Measurements from ENCODE around the gene NT5M.

The NT5M gene

DNA sequence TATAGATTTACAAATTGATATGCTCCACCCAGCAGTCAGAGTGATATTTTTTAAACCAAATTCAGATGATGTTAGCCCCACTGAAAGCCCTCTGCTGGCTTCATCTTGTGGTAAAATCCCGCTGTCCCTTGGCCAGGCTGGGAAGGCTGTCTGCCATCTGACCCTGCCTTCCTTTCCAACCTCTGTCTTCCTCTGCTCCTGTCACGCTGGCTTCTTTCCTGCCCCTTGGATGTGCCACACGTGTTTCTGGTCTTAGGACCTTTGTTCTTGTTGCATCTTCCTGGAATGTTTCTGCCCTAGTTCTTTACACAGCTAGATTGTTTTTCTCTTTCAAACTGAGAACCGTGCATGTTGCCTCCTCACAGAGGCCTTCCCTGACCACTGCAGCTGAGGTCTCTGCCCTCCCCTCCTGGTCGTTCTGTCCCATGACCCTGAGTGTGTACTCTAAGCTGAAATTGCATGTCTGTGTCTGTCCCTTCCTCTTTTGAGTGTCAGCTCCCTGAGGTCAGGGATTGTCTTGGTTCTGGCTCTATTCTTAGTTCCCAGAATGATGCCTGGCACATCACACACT, 11.4 kb downstream of the NT5M start:
- ATAC-seq: no peak
- no peak for TF ChIP-seq ZNF8 (CRISPR knock-in tag; IDR thresholded peaks at IDR 0.05)
- TF ChIP-seq ARNTL (CRISPR knock-in tag; IDR thresholded peaks at IDR 0.05; ENCODE audit: borderline replicate concordance, low read depth): no peak
- no peak for TF ChIP-seq TOX (CRISPR knock-in tag; IDR thresholded peaks at IDR 0.05; ENCODE audit: borderline replicate concordance)

GRCh38 chr17:17315142-17315821, 12.1 kb downstream of the NT5M start:
- ATAC-seq: no peak
- no peak for TF ChIP-seq ISL1 (CRISPR knock-in tag; IDR thresholded peaks at IDR 0.05)
- TF ChIP-seq, protein P1, sequence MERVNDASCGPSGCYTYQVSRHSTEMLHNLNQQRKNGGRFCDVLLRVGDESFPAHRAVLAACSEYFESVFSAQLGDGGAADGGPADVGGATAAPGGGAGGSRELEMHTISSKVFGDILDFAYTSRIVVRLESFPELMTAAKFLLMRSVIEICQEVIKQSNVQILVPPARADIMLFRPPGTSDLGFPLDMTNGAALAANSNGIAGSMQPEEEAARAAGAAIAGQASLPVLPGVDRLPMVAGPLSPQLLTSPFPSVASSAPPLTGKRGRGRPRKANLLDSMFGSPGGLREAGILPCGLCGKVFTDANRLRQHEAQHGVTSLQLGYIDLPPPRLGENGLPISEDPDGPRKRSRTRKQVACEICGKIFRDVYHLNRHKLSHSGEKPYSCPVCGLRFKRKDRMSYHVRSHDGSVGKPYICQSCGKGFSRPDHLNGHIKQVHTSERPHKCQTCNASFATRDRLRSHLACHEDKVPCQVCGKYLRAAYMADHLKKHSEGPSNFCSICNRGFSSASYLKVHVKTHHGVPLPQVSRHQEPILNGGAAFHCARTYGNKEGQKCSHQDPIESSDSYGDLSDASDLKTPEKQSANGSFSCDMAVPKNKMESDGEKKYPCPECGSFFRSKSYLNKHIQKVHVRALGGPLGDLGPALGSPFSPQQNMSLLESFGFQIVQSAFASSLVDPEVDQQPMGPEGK (CRISPR knock-in tag; IDR thresholded peaks at IDR 0.05; ENCODE audit: borderline replicate concordance): no peak
- no peak for TF ChIP-seq POU6F1 (CRISPR knock-in tag; IDR thresholded peaks at IDR 0.05; ENCODE audit: borderline replicate concordance, low read depth)
- no peak for TF ChIP-seq ARNTL (CRISPR knock-in tag; IDR thresholded peaks at IDR 0.05; ENCODE audit: borderline replicate concordance, low read depth)
- TF ChIP-seq OSR1 (CRISPR knock-in tag; IDR thresholded peaks at IDR 0.05): no peak
- no peak for TF ChIP-seq TSHZ2 (CRISPR knock-in tag; IDR thresholded peaks at IDR 0.05)
- no peak for TF ChIP-seq RARB (CRISPR knock-in tag; IDR thresholded peaks at IDR 0.05)
- TF ChIP-seq CSDC2 (CRISPR knock-in tag; IDR thresholded peaks at IDR 0.05): no peak
- TF ChIP-seq ZC3H10 (CRISPR knock-in tag; IDR thresholded peaks at IDR 0.05): no peak
- no peak for TF ChIP-seq GLIS3 (CRISPR knock-in tag; IDR thresholded peaks at IDR 0.05)
- TF ChIP-seq BACH2 (CRISPR knock-in tag; IDR thresholded peaks at IDR 0.05; ENCODE audit: borderline replicate concordance): no peak
- TF ChIP-seq ZNF565 (CRISPR knock-in tag; conservative IDR thresholded peaks at IDR 0.05; ENCODE audit: low read depth): no peak
- TF ChIP-seq ESRRG (CRISPR knock-in tag; IDR thresholded peaks at IDR 0.05): no peak
- no peak for TF ChIP-seq ZFP30 (CRISPR knock-in tag; IDR thresholded peaks at IDR 0.05)

DNA sequence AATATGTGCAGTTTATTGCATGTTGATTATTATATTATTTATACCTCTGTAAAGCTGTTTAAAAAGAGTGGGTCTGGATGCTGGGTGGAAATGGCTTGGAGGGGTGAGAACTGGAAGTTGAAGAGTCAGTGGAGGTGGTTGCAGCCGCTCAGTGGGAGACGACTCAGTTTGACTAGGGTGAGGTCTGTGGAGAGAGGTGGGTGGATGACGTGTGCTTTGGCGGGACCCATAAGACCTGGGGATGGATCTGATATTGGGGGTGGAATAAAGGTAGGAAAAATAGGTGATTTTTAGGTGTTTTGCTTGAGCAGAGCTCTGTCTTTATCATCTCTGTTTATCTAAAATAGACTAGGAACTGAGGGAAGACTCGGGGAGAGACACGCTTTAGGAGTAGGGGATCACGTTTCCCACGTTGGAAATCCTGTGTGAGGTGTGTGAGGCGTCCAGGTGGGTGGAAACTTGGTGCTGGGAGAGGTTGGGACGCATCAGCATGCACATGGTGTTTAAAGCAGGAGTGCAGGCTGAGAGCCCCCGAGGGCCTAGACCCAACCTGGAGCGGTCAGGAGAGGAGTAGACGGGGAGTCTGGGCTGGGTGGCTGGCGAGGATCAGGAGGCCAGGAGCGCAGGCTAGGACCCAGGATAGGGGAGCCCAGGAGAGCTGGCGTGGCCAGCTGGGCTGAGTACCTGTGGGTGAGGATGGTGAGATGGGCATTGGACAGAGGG, 17.2 kb downstream of the NT5M start:
- ATAC-seq: no peak; the same call in 2 of the 3 replicates
- no peak for TF ChIP-seq POU6F1 (CRISPR knock-in tag; IDR thresholded peaks at IDR 0.05; ENCODE audit: borderline replicate concordance, low read depth)
- no peak for TF ChIP-seq CREB5 (CRISPR knock-in tag; IDR thresholded peaks at IDR 0.05; ENCODE audit: low read depth)
- no peak for TF ChIP-seq CSDC2 (CRISPR knock-in tag; IDR thresholded peaks at IDR 0.05)
- TF ChIP-seq ISL1 (CRISPR knock-in tag; IDR thresholded peaks at IDR 0.05): no peak
- TF ChIP-seq OSR1 (CRISPR knock-in tag; IDR thresholded peaks at IDR 0.05): no peak
- no peak for TF ChIP-seq ESRRG (CRISPR knock-in tag; IDR thresholded peaks at IDR 0.05)
- no peak for TF ChIP-seq ARNTL (CRISPR knock-in tag; IDR thresholded peaks at IDR 0.05; ENCODE audit: borderline replicate concordance, low read depth)
- no peak for TF ChIP-seq ZNF8 (CRISPR knock-in tag; IDR thresholded peaks at IDR 0.05)
- no peak for TF ChIP-seq ZFP30 (CRISPR knock-in tag; IDR thresholded peaks at IDR 0.05)
- TF ChIP-seq TCF4 (CRISPR knock-in tag; IDR thresholded peaks at IDR 0.05; ENCODE audit: borderline replicate concordance): no peak
- no peak for TF ChIP-seq GLIS3 (CRISPR knock-in tag; IDR thresholded peaks at IDR 0.05)
- no peak for TF ChIP-seq BACH2 (CRISPR knock-in tag; IDR thresholded peaks at IDR 0.05; ENCODE audit: borderline replicate concordance)
- TF ChIP-seq, protein P1 (CRISPR knock-in tag; IDR thresholded peaks at IDR 0.05; ENCODE audit: borderline replicate concordance): no peak
- TF ChIP-seq CSRNP3 (CRISPR knock-in tag; IDR thresholded peaks at IDR 0.05): no peak
- no peak for TF ChIP-seq ZNF565 (CRISPR knock-in tag; conservative IDR thresholded peaks at IDR 0.05; ENCODE audit: low read depth)
- TF ChIP-seq PPARA (CRISPR knock-in tag; IDR thresholded peaks at IDR 0.05; ENCODE audit: borderline replicate concordance): no peak
- no peak for TF ChIP-seq ZC3H10 (CRISPR knock-in tag; IDR thresholded peaks at IDR 0.05)

All from SK-N-SH treated with all-trans-retinoic acid at 6 μM for 48 hours (cell line).